Stimulated activated CD4-positive, alpha-beta T cell treated with anti-CD3 and anti-CD28 coated beads, Interleukin-12 subunit alpha, Interleukin-12 subunit beta, amount 100 ng/mL, for 48 hours (primary cell): ENCODE data around the gene C17orf107.
A peak's percentile ranks its signal among the peaks of the same experiment; 100 is the strongest.
"Not testable (repeated sequence)": the region's sequence is repeated elsewhere in the genome, so short reads cannot be mapped to it uniquely, and the experiment has no call there.

Source experiments
- DNase-seq, 3 donors: peaks; one replicate each; pipeline ENCODE4 v3.0.0-alpha.2; 2020; ENCODE audit warnings: low read depth in 2 of 3, low spot score in 1 of 3

Gene C17orf107

GRCh38 chr17:4900231-4901107 lies 1.1 kb downstream of the C17orf107 start:
- peak in 1 of 3 donors; percentile 23 for DNase-seq

- DNase-seq = no peak
These were observed 1.8 kb downstream of the C17orf107 start for GRCh38 chr17:4901108-4901647.

- DNase-seq = no peak
These were observed 2.5 kb downstream of the C17orf107 start for GRCh38 chr17:4901648-4902344.

- DNase-seq = no peak
These were observed 3.2 kb downstream of the C17orf107 start for GRCh38 chr17:4902540-4902939.

GRCh38 chr17:4903051-4903818 lies 3.9 kb downstream of the C17orf107 start, which contains the start of gene CHRNE:
Gene CHRNE (minus strand): TSS chr17:4903098. CDS start chr17:4903063, 35 bp downstream.
- DNase-seq = peak; percentile 62 to 83 (median 70)

GRCh38 chr17:4906642-4907041 lies 7.3 kb downstream of the C17orf107 start:
- not testable (repeated sequence) for DNase-seq

GRCh38 chr17:4908301-4908700 lies 9.0 kb downstream of the C17orf107 start:
- no peak for DNase-seq

GRCh38 chr17:4908711-4909496 lies 9.6 kb downstream of the C17orf107 start:
- peak; percentile 61 to 67 (median 63) for DNase-seq

- DNase-seq = no peak
These were observed 14.7 kb downstream of the C17orf107 start for GRCh38 chr17:4913994-4914393.

- not testable (repeated sequence) for DNase-seq
These were observed 15.2 kb downstream of the C17orf107 start for GRCh38 chr17:4914551-4914950.

- DNase-seq = no peak
These were observed 20.2 kb downstream of the C17orf107 start for GRCh38 chr17:4919511-4920047.

GRCh38 chr17:4920351-4921048 lies 21.2 kb downstream of the C17orf107 start:
- DNase-seq = no peak

- DNase-seq = no peak
These were observed 22.0 kb downstream of the C17orf107 start for GRCh38 chr17:4921320-4921719.

GRCh38 chr17:4926577-4927335 lies 27.4 kb downstream of the C17orf107 start:
- not testable (repeated sequence) for DNase-seq

GRCh38 chr17:4928881-4929280 lies 29.5 kb downstream of the C17orf107 start:
- DNase-seq = no peak

GRCh38 chr17:4931963-4932362 lies 32.6 kb downstream of the C17orf107 start, which contains the start of gene GP1BA:
Gene GP1BA (plus strand): TSS chr17:4932277. CDS start chr17:4932605, 328 bp downstream.
- DNase-seq = no peak

GRCh38 chr17:4932756-4933155 lies 33.4 kb downstream of the C17orf107 start:
- DNase-seq = no peak

GRCh38 chr17:4933646-4934045 lies 34.3 kb downstream of the C17orf107 start:
- DNase-seq = no peak
